GM21447 (cell line): Measurements from ENCODE around the gene CELSR2.

Experiments
- ATAC-seq: cut with Tn5 transposase; IDR thresholded peaks from one replicate; pipeline ENCODE4 v1.9.1; 2021; ENCODE audit not compliant: unreplicated experiment

Gene CELSR2

GRCh38 chr1:109263597-109264378 is 14.4 kb downstream of the CELSR2 start:
- peak; percentile 59 for ATAC-seq

GRCh38 chr1:109264379-109264755 is 15.0 kb downstream of the CELSR2 start:
- ATAC-seq: no peak

GRCh38 chr1:109265016-109265415 is 15.7 kb downstream of the CELSR2 start:
- ATAC-seq: no peak

GRCh38 chr1:109265741-109266330 is 16.5 kb downstream of the CELSR2 start:
- no peak for ATAC-seq

GRCh38 chr1:109266965-109267364 is 17.6 kb downstream of the CELSR2 start:
- no peak for ATAC-seq

- ATAC-seq: no peak
Observed at GRCh38 chr1:109267743-109268300, 18.5 kb downstream of the CELSR2 start.

- ATAC-seq: no peak
Observed at GRCh38 chr1:109268431-109269211, 19.3 kb downstream of the CELSR2 start.

GRCh38 chr1:109269212-109269980 is 20.1 kb downstream of the CELSR2 start:
- ATAC-seq: no peak

GRCh38 chr1:109269981-109270622 is 20.8 kb downstream of the CELSR2 start:
- no peak for ATAC-seq

- no peak for ATAC-seq
Observed at GRCh38 chr1:109270623-109271317, 21.4 kb downstream of the CELSR2 start.

- ATAC-seq: no peak
Observed at GRCh38 chr1:109271458-109271857, 22.1 kb downstream of the CELSR2 start.

GRCh38 chr1:109272021-109272799 is 22.9 kb downstream of the CELSR2 start:
- no peak for ATAC-seq

- ATAC-seq: no peak
Observed at GRCh38 chr1:109272831-109273547, 23.6 kb downstream of the CELSR2 start.

- no peak for ATAC-seq
Observed at GRCh38 chr1:109273570-109274288, 24.4 kb downstream of the CELSR2 start.

GRCh38 chr1:109274533-109275476 is 25.5 kb downstream of the CELSR2 start:
- no peak for ATAC-seq

- no peak for ATAC-seq
Observed at GRCh38 chr1:109275706-109276345, 26.5 kb downstream of the CELSR2 start.
